GM11168 (cell line): ENCODE measurements around the gene ST6GALNAC6.
"Not testable (repeated sequence)": the region's sequence is repeated elsewhere in the genome, so short reads cannot be mapped to it uniquely, and the experiment has no call there.

Experiments used
- in situ Hi-C: fragments of 300-500 bp; cut with MboI; formaldehyde crosslinking; loops from one replicate; pipeline ENCODE4 v1.12.0; 2022; ENCODE audit warnings: low sequenced_read_pairs; ENCODE audit not compliant: unreplicated experiment

The ST6GALNAC6 gene

DNA sequence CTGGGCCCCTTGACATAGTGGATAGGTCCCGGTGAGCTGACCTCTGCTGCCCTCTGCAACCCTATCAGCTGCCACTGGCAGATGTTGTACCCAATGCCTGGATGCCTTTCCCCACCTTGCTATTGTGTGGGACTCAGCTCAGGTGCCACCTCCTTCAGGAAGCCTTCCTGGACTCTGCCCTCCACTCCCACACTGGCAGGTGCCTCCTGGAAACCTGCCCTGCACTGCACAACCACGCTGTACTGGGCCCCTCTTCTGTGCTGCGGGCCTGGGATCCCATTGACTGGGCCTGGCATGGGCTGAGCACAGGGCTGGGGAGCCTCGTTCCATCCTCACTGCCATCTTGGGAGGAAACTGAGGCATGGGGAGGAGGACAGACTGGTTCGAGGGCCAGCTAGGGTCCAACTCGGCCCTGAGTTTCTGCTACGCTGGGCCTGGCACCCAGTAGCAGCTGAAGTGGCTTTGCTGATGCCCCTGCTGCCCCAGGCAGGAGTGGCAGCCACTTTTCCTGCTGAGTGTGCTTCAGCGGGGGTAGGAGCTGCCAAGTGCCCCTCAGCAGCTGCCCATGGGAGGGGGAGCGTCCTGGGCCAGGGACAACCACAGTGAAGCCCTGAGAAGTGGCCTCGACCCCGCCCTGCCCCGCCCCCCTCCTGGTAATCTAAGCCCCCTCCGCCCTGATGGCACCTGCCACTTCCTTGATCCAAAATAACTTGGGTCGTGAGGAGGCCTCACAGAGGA is 23.2 kb downstream of the ST6GALNAC6 start:
- in situ Hi-C loops = no loop called here

DNA sequence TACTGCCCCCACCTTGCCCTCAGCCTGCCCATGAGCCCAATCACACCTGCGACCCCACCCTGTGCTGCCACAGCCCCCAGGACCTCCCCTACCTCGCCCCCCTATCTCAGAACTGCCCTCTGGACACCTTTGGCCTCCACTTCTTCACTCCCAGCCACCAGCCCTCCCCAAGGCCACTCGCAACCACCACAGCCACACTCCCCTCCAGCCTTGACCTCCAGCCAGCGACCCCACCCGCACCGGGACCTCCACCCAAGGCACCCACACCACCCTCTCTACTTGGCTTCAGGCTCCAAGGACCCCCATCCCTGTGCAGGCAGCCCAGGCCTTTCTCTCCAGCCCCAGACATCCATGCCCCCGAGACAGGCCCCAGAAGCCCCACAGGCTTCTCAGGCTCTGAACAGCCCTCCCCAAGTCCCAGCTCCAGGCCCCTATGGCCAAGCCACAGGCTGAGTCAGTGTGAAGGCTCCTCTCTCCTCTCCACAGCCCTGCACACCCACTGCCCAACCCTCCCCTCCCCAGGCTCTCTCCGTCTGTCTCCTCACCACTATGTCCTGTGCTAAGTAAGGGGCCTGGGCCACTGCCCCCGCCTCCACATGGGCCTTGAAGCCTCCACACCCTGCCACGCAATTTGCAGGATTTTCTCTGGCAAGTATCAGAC is 24.0 kb downstream of the ST6GALNAC6 start:
- in situ Hi-C loops = no loop called here

DNA sequence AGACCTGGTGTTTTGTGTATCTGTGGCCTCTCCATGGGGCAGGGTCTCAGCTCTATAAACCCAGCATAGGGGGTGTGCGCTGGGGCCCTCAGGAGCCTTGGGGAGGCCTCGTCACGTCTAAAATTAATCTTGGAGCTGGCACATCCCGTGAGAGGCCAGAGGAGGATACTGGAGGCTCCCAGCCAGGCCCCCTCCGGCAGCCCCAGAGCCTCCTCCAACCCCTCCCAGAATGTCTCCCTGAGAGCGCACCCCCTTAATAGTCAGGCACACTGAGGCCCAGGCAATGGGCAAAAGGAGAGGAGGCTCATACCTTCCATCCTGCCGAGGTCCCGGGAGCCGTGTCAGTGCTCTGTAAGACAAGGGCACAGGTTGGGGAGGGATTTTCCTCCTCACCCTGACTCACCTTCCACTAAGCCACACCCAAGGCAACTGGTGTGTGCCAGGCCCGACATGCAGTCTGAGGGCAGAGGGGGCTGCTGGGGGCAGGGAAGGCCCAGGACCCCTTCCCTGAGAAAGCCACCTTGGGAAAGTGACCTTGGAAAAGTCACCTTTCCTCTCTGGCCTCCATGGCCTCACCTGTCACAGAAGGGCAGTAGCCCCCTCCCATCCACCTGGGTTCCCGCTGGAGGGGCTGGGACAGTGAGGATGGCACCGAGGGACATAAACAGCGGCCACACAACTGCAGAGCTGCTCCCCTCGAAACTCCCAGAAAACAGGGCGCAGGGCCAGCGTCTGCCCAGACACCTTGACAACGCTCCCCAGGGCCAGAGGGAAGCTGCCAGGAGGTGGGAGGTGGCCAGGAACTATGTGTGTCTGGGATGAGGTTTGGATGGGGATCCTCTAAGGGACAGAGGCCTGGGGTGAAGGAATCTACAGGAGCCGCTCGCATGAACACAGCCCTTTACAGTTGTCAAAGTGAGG is 24.8 kb downstream of the ST6GALNAC6 start:
- in situ Hi-C loops = no loop called here

DNA sequence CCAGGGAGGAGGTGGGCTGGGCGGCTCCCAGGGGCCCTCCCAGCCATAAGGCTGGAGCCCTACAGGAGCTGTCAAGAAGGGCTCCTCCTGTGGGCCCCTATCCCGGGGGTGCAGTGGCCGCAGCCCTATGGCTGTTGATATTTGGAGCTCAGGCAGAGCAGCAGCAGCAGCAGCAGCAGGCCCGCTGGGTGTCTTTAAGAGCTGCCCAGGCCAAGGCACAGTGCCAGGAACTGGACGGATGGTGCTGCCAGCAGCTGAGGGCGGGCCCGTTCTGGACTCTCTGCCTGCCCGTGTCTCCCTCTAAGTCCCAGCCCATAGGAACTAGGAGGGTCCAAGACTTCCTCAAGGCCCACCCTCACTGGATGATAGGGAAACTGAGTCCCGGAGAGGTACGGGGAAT is 25.5 kb downstream of the ST6GALNAC6 start:
- in situ Hi-C loops = no loop called here

DNA sequence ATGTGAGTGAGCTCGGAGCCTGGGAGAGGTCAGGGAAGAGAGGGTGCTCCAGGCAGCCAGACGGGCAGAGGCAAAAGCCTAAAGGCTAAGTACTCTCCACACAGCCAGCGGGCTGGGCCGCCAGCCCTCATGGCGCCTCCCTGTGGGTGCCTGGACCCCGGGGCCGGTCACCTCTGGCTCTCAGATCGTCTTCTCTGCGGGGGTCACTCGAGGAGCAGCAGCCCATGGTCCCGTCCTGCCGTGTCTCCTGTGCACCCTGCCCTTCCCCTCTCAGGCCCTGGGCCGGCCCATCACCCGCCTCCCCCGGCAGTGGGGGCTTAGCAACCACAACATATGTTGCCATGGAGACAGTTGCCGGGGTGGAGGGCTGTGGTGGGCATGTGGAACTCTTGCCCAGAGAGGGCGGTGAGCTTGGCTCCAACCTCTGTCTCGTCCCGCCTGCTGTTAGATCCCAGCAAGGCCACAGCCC is 26.1 kb downstream of the ST6GALNAC6 start:
- in situ Hi-C loops = no loop called here

DNA sequence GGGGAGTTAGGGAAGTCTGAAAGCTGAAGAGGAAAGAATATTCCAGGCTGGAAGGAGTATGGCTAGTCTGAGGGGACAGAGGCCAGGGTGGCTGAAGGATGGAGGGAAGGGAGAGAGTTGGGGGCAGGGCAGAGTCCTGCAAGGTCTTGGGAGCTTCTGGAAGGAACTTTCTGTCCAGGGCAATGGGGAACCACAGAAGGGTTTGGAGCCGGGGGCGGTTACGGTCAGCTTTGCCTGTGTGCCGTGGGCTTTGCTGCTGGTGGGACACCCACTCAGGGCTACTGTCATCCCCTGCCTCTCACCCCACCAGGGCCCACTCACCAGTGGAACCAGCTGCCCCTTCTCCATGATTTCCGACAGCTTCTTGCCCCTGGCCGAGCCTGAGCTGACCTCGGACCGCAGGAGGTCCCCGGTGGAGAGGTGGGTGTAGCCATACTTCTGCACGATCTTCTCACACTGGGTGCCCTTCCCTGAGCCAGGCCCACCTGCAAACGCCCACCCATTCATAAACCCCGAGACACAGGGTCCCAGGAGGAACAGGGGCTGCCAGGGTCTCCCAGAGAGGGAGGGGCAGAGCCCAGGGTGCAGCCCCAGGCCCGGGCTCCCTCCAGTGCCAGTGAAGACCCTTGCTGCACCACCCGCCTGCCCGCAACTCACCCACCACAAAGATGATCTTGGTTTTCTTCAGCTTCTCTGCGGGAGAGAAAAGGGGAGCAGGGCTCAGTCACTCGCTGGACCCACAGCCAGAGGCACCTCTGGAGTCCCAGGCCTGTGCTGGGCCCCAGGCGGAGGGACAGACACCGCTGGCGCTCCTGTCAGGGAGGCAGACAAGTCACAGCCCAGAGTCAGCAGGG is 26.8 kb downstream of the ST6GALNAC6 start:
- in situ Hi-C loops = no loop called here

DNA sequence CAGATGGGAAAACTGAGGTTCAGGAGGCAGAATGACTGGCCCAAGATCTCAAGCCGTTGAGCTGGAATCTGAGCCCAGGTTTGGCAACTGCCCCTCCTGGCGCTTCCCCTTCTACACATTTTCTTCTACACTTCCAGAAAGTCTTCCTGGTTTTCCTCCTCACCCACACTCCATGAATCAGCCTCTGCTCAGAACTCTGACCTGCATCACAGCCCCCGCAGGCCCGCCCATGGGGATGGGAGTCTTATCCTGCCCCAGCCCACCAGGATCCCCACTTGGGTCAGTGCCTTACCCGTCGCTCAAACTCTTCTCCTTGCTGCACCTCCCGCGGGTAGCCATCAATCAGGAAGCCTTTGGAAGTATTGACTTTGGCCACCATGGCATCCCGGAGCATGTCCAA is 27.9 kb downstream of the ST6GALNAC6 start:
- in situ Hi-C loops = no loop called here

DNA sequence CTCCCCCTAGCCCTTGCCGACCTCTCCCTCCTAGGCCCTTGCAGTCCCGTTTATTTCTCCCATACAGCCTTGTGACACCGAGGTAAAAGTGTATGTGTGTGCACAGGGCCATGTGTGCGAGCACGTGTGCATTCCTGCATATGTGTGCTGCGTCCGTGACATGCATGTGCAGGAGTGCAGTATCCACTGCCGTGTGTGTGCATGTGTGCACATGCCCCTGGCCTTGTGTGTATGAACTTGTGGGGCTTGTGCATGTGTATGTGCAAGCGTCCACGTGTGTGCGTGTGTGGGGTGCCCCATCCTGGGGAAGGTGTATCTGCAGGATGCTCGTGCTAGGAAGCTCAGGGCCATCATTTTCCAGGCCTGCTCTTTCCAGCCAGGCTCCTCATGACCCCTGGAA is 28.5 kb downstream of the ST6GALNAC6 start:
- in situ Hi-C loops = no loop called here

DNA sequence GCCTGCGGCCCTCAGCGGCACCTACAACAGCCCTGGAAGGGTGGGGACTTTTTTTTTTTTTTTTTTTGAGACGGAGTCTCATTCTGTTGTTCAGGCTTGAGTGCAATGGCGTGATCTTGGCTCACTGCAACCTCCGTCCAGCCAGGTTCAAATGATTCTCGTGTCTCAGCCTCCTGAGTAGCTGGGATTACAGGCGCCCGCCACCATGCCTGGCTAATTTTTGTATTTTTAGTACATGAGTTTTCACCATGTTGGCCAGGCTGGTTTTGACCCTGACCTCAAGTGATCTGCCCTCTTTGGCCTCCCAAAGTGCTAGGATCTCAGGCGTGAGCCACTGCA is 29.3 kb downstream of the ST6GALNAC6 start:
- in situ Hi-C loops = not testable (repeated sequence)

DNA sequence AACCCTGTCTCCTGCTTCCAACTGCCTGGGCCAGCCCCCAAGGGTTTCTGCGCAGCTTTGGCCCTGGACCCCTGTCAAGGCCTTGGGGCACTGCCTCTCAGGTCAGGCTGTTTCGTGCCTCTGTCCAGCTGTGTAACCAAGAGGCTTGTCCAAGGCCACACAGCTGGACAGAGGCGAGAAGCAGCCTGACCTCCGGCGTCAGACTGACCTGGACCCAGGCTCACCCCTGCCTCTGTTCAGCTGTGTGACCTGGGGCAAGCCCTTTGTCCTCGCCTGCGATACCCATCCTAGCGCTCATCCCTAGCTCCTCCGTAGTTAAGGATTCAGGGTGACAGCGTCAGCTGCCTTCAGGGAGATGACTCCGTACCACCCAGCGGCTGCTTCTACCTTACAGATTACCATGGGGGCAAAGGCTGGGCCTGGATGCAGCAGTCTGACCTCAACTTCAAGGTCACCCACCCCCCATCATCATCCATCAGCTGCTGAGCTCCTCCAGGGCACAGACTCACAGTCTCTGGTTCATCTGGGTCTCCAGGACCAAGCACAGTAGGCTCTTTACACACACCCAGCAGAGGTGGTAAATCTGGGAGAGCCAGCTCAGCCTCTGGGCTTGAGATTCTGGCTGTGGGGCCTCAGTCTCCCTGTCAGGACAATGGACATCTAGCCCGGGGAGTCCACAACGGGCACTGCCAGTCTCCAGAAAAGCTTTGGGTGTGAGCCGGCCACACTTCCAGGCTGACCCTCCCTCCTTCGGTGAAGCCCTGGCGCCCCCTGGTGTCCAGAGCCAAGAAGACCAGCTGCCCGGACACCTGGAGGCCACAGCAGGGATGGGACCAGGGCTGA is 29.9 kb downstream of the ST6GALNAC6 start:
- in situ Hi-C loops = no loop called here

DNA sequence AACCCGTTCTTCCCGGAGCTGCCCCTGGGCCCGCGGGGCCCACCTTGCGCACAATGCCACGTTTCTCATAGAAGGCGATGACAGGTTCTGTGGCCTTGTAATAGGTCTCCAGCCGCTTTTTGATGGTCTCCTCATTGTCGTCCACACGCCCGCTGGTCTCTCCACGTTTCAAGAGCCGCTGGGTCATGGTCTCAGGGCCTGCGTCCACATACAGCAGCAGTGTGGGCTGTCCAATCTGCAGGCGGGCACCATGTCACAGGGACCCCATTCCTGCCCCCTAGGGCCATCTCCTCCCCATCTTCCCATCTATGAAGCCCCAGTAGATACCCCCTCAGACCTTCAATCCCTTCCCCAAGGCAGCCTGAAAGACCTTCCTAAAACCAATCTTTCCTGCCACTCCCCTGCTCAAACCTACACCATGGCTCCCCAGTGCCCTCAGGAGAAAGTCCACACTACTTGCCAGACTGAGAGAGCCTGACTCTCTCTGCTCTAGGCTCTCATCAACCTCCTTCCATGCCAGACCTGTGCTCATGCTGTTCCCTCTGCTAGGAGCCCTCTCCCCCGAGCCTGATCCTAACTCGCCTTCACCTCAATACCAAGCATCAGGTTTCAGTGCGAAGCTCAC is 31.0 kb downstream of the ST6GALNAC6 start:
- in situ Hi-C loops = no loop called here

DNA sequence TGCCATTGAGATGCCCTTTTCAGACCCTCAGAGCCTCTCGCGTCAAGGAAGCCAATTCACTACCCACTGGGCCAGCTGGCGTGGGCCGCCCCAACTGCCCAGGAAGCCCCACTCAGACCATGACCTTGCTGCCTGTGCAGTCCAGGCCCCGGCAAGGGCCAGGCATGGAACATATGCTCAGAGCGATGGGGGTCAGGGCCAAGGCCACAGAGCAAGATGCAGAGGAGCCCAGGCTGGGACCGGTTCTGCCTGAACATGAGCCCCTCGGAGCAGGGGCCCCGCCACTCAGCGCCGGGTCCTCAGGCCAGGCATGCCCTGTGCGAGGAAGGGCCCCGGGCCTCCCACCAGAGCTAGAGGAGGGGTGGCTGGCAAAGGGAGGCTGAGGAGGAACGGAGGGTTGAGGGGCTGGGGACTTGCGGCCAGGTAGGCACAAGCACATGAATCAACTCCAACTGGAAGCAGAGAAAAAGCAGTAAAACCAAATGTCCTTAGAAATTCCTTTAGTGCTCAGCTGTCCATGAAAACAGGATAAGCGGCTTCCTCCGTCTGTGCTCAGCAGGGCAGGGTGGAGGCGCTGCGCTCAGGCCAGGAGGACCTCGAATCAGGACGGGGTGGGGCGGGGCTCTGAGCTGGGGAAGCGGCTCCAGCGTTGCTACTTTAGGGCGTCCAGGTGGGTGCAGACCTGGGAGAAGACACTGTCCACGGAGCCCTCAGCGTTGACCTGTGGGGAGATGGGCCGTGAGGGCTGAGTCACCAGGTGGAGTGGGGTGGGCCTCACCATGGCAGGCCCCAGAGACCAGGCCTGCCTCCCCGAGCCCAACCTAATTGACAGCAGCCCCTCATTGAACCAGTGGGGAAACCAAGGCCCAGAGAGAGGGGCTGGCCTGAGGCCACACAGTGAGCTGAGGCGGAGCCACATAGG is 31.8 kb downstream of the ST6GALNAC6 start:
- in situ Hi-C loops = no loop called here

DNA sequence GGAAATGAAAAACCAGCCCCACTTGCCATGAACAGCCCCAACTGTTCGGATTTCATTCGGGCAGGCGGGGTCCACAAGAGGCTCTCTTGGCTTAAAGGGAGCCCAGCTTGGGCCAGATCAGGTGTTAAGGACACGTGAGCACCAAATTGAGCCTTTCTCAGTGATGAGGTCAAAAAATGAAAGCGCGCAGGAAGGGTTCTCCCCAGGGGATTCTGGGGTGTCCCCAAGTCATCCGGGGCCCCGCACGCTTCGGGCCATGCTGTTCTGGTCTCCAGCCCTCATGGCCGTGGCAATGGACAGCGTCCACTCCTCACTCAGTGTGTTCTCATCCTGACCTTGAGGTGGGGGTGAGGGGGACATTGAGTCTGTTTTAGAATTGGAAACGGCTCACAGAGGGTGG is 32.9 kb downstream of the ST6GALNAC6 start:
- in situ Hi-C loops = no loop called here

DNA sequence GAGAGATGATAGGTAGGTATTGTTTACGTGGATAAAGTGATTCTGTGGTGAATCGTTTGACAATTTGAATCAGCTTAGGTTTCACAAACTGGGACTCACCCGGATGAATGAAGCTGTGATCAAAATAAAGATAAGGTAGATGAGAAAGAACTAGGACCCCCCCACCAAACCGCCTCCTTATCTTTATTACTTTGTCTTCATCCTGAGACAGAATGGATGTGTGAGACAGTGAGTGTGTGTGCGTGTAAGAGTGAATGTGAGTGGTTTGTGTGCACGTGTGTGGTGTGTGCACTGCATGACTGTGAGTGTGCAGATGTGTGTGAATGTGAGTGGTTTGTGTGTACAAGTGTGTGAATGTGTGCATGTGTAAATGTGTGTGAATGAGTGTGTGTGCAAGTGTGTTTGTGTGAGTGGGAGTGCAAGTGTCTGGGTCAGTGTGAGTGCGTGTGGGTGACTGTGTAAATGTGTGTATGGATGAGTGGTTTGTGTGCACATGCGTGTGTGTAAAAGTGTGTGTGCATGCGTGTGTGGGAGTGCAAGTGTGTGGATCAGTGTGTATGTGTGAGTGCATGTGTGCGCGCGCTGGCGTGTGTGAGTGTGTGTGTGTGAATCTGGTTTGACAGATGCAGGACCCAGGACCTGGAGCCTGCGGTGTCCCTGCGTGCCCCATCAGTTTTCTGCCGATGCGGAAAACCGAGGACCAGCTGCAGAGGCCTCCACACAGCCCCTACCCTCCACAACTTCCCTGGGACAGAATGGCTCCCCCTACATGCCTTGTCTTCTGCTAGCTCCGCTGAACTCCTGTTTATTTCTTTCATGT is 33.5 kb downstream of the ST6GALNAC6 start:
- in situ Hi-C loops = no loop called here

DNA sequence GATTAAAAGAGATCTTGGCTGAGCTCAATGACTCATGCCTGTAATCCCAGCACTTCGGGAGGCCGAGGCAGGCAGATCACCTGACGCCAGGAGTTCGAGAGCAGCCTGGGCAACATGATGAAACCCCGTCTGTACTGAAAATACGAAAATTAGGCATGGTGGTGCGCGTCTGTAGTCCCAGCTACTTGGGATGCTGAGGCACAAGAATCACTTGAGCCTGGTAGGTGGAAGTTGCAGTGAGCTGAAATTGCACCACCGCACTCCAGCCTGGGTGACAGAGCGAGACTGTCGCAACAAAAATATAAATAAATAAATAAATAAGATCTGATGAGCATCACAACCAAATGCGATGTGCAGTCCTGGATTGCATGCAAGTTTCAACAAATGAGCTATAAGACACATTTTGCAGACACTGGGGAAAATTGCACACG is 36.2 kb downstream of the ST6GALNAC6 start:
- in situ Hi-C loops = no loop called here

DNA sequence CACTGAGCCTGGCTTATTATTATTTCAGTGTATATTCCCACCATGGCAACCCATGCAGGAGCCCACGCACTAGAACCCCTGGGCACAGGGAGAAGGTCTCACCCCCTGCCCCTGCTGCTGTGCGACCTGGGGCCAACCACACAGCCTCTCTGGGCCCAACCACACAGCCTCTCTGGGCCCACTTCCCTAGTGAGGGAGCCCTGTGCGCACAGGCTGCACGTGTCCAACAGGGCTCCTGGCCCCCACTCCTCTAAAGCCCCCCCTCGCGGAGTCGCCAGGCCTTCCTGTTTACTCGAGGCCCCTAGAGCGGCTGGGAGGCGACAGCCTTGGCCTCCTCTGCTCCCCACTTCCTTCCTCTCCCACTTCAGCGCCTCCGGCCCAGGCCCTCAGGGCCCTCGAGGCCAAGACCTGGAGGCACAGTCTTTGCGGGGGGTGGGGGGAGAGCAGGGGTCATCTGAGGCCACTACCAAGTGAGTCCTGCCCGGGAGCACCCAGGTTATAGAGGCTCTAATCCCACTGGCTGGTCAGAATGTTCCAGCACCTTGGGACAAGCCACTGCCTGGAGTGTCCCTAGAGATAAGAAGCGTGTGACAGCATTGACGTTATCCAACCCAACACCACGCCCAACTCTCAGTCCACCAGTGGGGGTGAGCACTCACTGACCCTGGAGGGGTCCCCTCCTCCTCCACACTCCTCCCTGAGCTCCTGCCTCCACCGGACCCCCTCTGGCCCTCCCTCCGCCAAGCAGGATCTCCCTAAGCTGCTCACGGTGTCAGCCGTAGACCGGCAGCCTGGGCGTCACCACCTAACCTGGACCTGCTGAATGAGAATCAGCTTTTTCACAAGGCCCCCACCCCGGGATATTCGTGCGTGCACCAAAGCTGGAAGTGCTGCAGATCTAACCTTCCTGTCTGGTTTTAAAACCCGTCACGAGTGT is 37.1 kb downstream of the ST6GALNAC6 start:
- in situ Hi-C loops = no loop called here
